ENCODE results near the gene BDH1. TPM values are rescaled to one million over a fixed set of nuclear protein-coding genes. Genes with fewer than 3 reads are reported as not detected.
A peak's percentile ranks its signal among the peaks of the same experiment; 100 is the strongest.

Gene BDH1
- polyA plus RNA-seq, 1 experiment = 6.5 TPM

GRCh38 chr3:197525706-197526105, 30.1 kb downstream of the BDH1 start:
- H3K4me3 ChIP-seq (ENCODE audit: low read depth, low read length) = no peak overlapping the region
- no peak for DNase-seq (ENCODE audit: low read depth)
- POLR2A ChIA-PET = no interaction called here
- CTCF ChIA-PET = interaction anchor here (1.1 to 2.9 kb wide), 9 partner anchors 8 to 289 kb away, joined by 3 to 8 read pairs (median 4); no protein-coding TSS in a partner anchor
- H3K27me3 ChIP-seq (ENCODE audit: control insufficient read depth, insufficient read depth, low read length) = no peaks in the 10 kb centered on the region
- no peaks in the 10 kb centered on the region for H3K36me3 ChIP-seq (ENCODE audit: control insufficient read depth, insufficient read depth, low read length)
- TF ChIP-seq CTCF (IDR thresholded peaks at IDR 0.05; ENCODE audit: insufficient read depth, low read depth, low read length) = peak; percentile 24

GRCh38 chr3:197524128-197524527, 31.6 kb downstream of the BDH1 start:
- Histone ChIP-seq H3K4me3 (ENCODE audit: low read depth, low read length) (no peak overlapping the region), H3K36me3 (ENCODE audit: control insufficient read depth, insufficient read depth, low read length) (no peaks in the 10 kb centered on the region), H3K27me3 (ENCODE audit: control insufficient read depth, insufficient read depth, low read length) (no peaks in the 10 kb centered on the region)
- ChIA-PET POLR2A (no interaction called here), CTCF (interaction anchor here (0.6 to 3.7 kb wide), 2 partner anchors 14 to 625 kb away, joined by 3 to 14 read pairs; no protein-coding TSS in a partner anchor)
- no peak for TF ChIP-seq CTCF (IDR thresholded peaks at IDR 0.05; ENCODE audit: insufficient read depth, low read depth, low read length)
- no peak for DNase-seq (ENCODE audit: low read depth)

- ChIA-PET CTCF (interaction anchor here (3.7 kb wide), 1 partner anchor 13 kb away, joined by 14 read pairs; no protein-coding TSS in a partner anchor), POLR2A (no interaction called here)
- H3K27me3 ChIP-seq (ENCODE audit: control insufficient read depth, insufficient read depth, low read length) = no peaks in the 10 kb centered on the region
- no peak for TF ChIP-seq CTCF (IDR thresholded peaks at IDR 0.05; ENCODE audit: insufficient read depth, low read depth, low read length)
- H3K4me3 ChIP-seq (ENCODE audit: low read depth, low read length) = no peak overlapping the region
- DNase-seq (ENCODE audit: low read depth) = no peak
- H3K36me3 ChIP-seq (ENCODE audit: control insufficient read depth, insufficient read depth, low read length) = no peaks in the 10 kb centered on the region
These were observed 32.2 kb downstream of the BDH1 start for GRCh38 chr3:197523526-197523925.

GRCh38 chr3:197522881-197523441, 32.8 kb downstream of the BDH1 start:
- TF ChIP-seq CTCF (IDR thresholded peaks at IDR 0.05; ENCODE audit: insufficient read depth, low read depth, low read length) = no peak
- CTCF ChIA-PET = interaction anchor here (0.6 to 3.7 kb wide), 3 partner anchors 12 to 307 kb away, joined by 3 to 14 read pairs (median 3); no protein-coding TSS in a partner anchor
- Histone ChIP-seq H3K4me3 (ENCODE audit: low read depth, low read length) (no peak overlapping the region), H3K36me3 (ENCODE audit: control insufficient read depth, insufficient read depth, low read length) (no peaks in the 10 kb centered on the region), H3K27me3 (ENCODE audit: control insufficient read depth, insufficient read depth, low read length) (no peaks in the 10 kb centered on the region)
- POLR2A ChIA-PET = interaction anchor here (0.6 kb wide), 1 partner anchor 783 kb away, joined by 4 read pairs; no protein-coding TSS in a partner anchor
- no peak for DNase-seq (ENCODE audit: low read depth)

- POLR2A ChIA-PET = interaction anchor here (0.6 kb wide), 1 partner anchor 782 kb away, joined by 4 read pairs; no protein-coding TSS in a partner anchor
These were observed 33.5 kb downstream of the BDH1 start for GRCh38 chr3:197522183-197522715.

More at GRCh38 chr3:197522183-197522715, 33.5 kb downstream of the BDH1 start:
- no peak overlapping the region for H3K4me3 ChIP-seq (ENCODE audit: low read depth, low read length)
- no peaks in the 10 kb centered on the region for H3K36me3 ChIP-seq (ENCODE audit: control insufficient read depth, insufficient read depth, low read length)
- DNase-seq (ENCODE audit: low read depth) = no peak
- TF ChIP-seq CTCF (IDR thresholded peaks at IDR 0.05; ENCODE audit: insufficient read depth, low read depth, low read length) = no peak
- H3K27me3 ChIP-seq (ENCODE audit: control insufficient read depth, insufficient read depth, low read length) = no peaks in the 10 kb centered on the region
- CTCF ChIA-PET = interaction anchor here (0.6 to 3.7 kb wide), 3 partner anchors 12 to 223 kb away, joined by 3 to 14 read pairs (median 3); partner anchors contain the start of gene DLG1
